Subcutaneous abdominal adipose tissue (tissue), 5 donors: Measurements from ENCODE around the gene HOMER3.

Experiments
- H3K27ac ChIP-seq: one replicate; pipeline ENCODE4 v1.7.0; 2013; ENCODE audit warnings: low read depth, mild to moderate bottlenecking, inconsistent platforms, low read length, moderate library complexity
- H3K27me3 ChIP-seq, 5 donors: one replicate each; pipeline ENCODE4 v1.7.0; 2013; ENCODE audit warnings: low read length in 5 of 5, inconsistent platforms in 1 of 5; ENCODE audit not compliant: control insufficient read depth in 5 of 5, insufficient read depth in 4 of 5
- H3K36me3 ChIP-seq, 5 donors: one replicate each; pipeline ENCODE4 v1.7.0; 2013; ENCODE audit warnings: low read length in 5 of 5; ENCODE audit not compliant: control insufficient read depth in 5 of 5, insufficient read depth in 5 of 5
- H3K4me1 ChIP-seq, 5 donors: one replicate each; pipeline ENCODE4 v1.7.0; 2013; ENCODE audit warnings: low read length in 5 of 5, mild to moderate bottlenecking in 3 of 5, moderate library complexity in 1 of 5; ENCODE audit not compliant: control insufficient read depth in 5 of 5, insufficient read depth in 5 of 5
- H3K4me3 ChIP-seq, 5 donors: one replicate each; pipeline ENCODE4 v1.7.0; 2013; ENCODE audit warnings: low read length in 5 of 5, low read depth in 1 of 5
- H3K9ac ChIP-seq, 5 donors: one replicate each; pipeline ENCODE4 v1.7.0; 2013; ENCODE audit warnings: low read length in 5 of 5, mild to moderate bottlenecking in 4 of 5, moderate library complexity in 3 of 5
- H3K9me3 ChIP-seq, 5 donors: one replicate each; pipeline ENCODE4 v1.7.0; 2013; ENCODE audit warnings: low read length in 5 of 5; ENCODE audit not compliant: control insufficient read depth in 5 of 5
- donor health status: healthy.
- donor health status: healthy.
- donor health status: healthy.
- donor health status: healthy.
- donor health status: healthy.

Gene HOMER3

DNA sequence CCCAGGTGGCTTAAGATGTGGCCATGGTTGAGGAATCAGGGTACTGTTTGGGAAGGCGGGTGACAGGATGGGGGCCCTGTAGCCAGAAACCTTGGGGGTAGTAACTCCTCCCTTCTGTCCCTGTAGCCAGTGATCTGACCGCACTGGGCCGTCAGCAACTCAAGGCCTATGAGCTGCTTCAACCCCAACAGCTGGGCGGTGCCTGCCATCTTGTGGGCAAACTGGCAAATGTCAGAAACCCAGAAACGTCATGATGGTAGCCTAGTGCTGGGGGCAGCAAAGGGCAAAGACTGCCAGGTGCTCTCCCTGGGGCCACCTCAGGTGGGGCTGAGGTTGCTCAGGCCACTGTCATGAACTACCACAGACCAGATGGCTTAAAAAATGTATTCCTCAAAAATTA lies 25.4 kb downstream of the HOMER3 start:
- Histone ChIP-seq H3K9ac (peak overlapping the region in 2 of 5 donors; percentile 8 to 16), H3K9me3 (no peaks in the 10 kb centered on the region), H3K4me1 (peaks cover 10 to 27% (median 22%) of the 10 kb centered on the region in 5 donors), H3K27me3 (peaks cover 0 to 4% (median 0%) of the 10 kb centered on the region in 5 donors), H3K27ac (no peak overlapping the region), H3K36me3 (peaks cover 0 to 38% (median 21%) of the 10 kb centered on the region in 5 donors), H3K4me3 (no peak overlapping the region)

DNA sequence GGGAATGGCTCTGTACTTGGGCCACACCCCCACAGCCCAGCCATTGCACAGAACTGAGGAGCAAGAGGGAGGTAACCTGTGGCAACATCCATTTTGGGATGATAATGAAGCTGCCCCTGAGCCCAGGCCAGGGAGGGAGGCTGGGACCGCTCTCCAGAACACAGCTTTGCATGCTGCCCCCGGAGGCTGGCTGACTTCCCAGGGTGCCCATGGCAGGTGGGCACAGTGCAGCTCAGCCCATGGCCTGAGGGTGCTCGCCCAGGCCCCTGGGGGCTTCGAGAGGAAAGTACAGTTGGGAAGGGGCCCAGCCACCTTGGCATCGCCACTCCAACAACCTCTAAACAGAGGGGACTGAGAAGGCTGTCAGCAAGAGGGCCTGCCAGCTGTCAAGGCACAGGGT lies 27.6 kb downstream of the HOMER3 start:
- Histone ChIP-seq H3K27me3 (no peaks in the 10 kb centered on the region), H3K27ac (no peak overlapping the region), H3K36me3 (peaks cover 0 to 58% (median 28%) of the 10 kb centered on the region in 5 donors), H3K9ac (no peak overlapping the region), H3K4me3 (no peak overlapping the region), H3K4me1 (peaks cover 0 to 12% (median 9%) of the 10 kb centered on the region in 5 donors), H3K9me3 (no peaks in the 10 kb centered on the region)

- Histone ChIP-seq H3K27ac (no peak overlapping the region), H3K4me3 (no peak overlapping the region), H3K27me3 (no peaks in the 10 kb centered on the region), H3K9ac (no peak overlapping the region), H3K9me3 (no peaks in the 10 kb centered on the region), H3K4me1 (peaks cover 0 to 6% (median 4%) of the 10 kb centered on the region in 5 donors), H3K36me3 (peaks cover 0 to 62% (median 30%) of the 10 kb centered on the region in 5 donors)
Observed at GRCh38 chr19:18912933-18913332, 28.1 kb downstream of the HOMER3 start.

DNA sequence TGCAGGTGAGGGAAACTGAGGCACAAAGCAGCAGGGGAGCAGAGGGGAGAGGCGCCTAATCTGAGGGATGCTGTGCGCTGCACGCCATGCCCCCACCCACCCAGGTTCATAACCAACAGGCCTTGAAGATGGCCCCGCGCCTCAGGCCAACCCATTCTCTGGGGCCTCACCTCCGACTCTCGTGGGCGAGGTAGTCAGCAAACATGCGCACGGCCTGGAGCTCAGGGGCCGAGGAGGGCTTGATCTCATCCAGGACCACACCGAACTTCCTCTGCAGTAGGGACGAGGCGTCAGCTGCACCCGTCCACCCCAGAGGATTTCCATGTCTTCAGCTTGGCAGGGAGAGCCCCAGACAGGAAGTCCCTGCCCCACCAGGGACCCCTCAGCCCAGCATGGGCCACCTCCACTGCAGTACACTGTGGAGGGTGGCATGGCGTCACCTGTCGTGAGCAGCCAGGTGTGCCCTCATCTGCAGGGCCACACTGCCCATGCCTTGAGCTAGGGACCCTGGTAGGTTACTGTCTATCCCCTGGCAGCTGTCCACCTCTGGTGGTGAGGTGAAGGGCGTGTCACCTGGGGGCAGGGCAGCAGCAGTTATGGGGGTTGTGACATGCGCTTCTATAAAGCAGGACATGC lies 30.1 kb downstream of the HOMER3 start:
- H3K27me3 ChIP-seq, result no peaks in the 10 kb centered on the region
- no peak overlapping the region for H3K27ac ChIP-seq
- no peak overlapping the region for H3K9ac ChIP-seq
- no peak overlapping the region for H3K4me3 ChIP-seq
- peaks cover 0 to 82% (median 49%) of the 10 kb centered on the region in 5 donors for H3K36me3 ChIP-seq
- no peaks in the 10 kb centered on the region for H3K9me3 ChIP-seq
- H3K4me1 ChIP-seq, result no peaks in the 10 kb centered on the region

- Histone ChIP-seq H3K27me3 (no peaks in the 10 kb centered on the region), H3K4me3 (no peak overlapping the region), H3K9ac (no peak overlapping the region), H3K9me3 (no peaks in the 10 kb centered on the region), H3K27ac (no peak overlapping the region), H3K4me1 (no peaks in the 10 kb centered on the region), H3K36me3 (peaks cover 0 to 85% (median 52%) of the 10 kb centered on the region in 5 donors)
Observed at GRCh38 chr19:18910010-18910409, 31.0 kb downstream of the HOMER3 start.

- Histone ChIP-seq H3K9ac (no peak overlapping the region), H3K36me3 (peaks cover 0 to 87% (median 57%) of the 10 kb centered on the region in 5 donors), H3K27ac (no peak overlapping the region), H3K9me3 (no peaks in the 10 kb centered on the region), H3K4me1 (no peaks in the 10 kb centered on the region), H3K4me3 (no peak overlapping the region), H3K27me3 (no peaks in the 10 kb centered on the region)
Observed at GRCh38 chr19:18908917-18909619, 31.9 kb downstream of the HOMER3 start.

- no peak overlapping the region for H3K9ac ChIP-seq
- H3K27ac ChIP-seq, result no peak overlapping the region
- peaks cover 0 to 82% (median 61%) of the 10 kb centered on the region in 5 donors for H3K36me3 ChIP-seq
- H3K4me1 ChIP-seq, result no peaks in the 10 kb centered on the region
- no peaks in the 10 kb centered on the region for H3K27me3 ChIP-seq
- no peaks in the 10 kb centered on the region for H3K9me3 ChIP-seq
- H3K4me3 ChIP-seq, result no peak overlapping the region
Observed at GRCh38 chr19:18906605-18907519, 34.2 kb downstream of the HOMER3 start.

GRCh38 chr19:18905513-18906236 lies 35.3 kb downstream of the HOMER3 start:
- H3K36me3 ChIP-seq, result peaks cover 0 to 85% (median 64%) of the 10 kb centered on the region in 5 donors
- no peak overlapping the region for H3K9ac ChIP-seq
- no peaks in the 10 kb centered on the region for H3K27me3 ChIP-seq
- no peaks in the 10 kb centered on the region for H3K4me1 ChIP-seq
- H3K4me3 ChIP-seq, result no peak overlapping the region
- H3K9me3 ChIP-seq, result no peaks in the 10 kb centered on the region
- H3K27ac ChIP-seq, result no peak overlapping the region

DNA sequence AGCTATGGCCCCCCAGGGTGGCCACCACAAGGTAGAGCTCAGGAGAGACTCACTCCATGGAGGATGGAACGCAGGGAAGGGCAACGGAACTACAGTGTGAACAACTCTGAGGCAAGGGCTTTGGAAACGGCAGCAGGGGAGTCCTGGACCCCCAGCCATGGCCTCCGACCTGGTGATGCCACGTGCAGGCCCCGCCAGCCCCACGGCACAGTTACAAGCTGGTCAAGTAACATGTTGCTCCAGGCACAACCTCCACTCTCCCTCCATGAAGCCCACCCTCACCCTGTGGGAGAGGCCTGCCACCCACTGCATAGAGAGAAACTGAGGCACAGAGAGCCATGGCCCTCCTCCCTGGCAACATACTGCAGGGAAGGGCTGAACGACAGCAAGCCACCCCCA lies 36.0 kb downstream of the HOMER3 start:
- Histone ChIP-seq H3K9ac (no peak overlapping the region), H3K36me3 (peaks cover 0 to 85% (median 67%) of the 10 kb centered on the region in 5 donors), H3K4me3 (no peak overlapping the region), H3K27me3 (no peaks in the 10 kb centered on the region), H3K9me3 (no peaks in the 10 kb centered on the region), H3K4me1 (no peaks in the 10 kb centered on the region), H3K27ac (no peak overlapping the region)
